Tibial nerve (tissue), 3 donors: ENCODE data around the gene CARHSP1.
"Not testable (repeated sequence)": the region's sequence is repeated elsewhere in the genome, so short reads cannot be mapped to it uniquely, and the experiment has no call there.

Experiments used
- POLR2A ChIP-seq, 2 donors: fragments of 450-650 bp; IDR thresholded peaks; one replicate each; pipeline ENCODE4 v1.6.1; 2017; ENCODE audit warnings: antibody characterized with exemption in 2 of 2, mild to moderate bottlenecking in 2 of 2, moderate library complexity in 2 of 2
- TF ChIP-seq, protein P1 (sequence below), 5 experiments: fragments of 200-600 bp in 3 of 5; fragments of 450-650 bp in 2 of 5; sonication (generic) in 3 of 5; IDR thresholded peaks; one replicate each; pipeline ENCODE4 v1.5.1; 2016 to 2019; ENCODE audit warnings: antibody characterized with exemption in 5 of 5, mild to moderate bottlenecking in 3 of 5, moderate library complexity in 2 of 5

DNA sequence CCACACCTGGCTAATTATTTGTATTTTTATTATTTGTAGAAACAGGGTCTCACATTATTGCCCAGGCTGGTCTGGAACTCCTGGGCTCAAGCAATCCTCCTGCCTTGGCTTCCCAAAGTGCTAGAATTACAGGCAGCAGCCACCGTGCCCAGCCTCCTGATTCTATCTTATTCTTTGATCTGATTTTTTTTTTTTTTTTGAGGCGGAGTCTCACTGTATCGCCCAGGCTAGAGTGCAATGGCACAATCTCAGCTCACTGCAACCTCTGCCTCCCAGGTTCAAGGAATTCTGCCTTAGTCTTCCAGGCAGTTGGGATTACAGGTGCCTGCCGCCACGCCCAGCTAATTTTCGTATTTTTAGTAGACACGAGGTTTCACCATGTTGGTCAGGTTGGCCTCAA is 6.5 kb upstream of the CARHSP1 start:
- TF ChIP-seq, protein P1, sequence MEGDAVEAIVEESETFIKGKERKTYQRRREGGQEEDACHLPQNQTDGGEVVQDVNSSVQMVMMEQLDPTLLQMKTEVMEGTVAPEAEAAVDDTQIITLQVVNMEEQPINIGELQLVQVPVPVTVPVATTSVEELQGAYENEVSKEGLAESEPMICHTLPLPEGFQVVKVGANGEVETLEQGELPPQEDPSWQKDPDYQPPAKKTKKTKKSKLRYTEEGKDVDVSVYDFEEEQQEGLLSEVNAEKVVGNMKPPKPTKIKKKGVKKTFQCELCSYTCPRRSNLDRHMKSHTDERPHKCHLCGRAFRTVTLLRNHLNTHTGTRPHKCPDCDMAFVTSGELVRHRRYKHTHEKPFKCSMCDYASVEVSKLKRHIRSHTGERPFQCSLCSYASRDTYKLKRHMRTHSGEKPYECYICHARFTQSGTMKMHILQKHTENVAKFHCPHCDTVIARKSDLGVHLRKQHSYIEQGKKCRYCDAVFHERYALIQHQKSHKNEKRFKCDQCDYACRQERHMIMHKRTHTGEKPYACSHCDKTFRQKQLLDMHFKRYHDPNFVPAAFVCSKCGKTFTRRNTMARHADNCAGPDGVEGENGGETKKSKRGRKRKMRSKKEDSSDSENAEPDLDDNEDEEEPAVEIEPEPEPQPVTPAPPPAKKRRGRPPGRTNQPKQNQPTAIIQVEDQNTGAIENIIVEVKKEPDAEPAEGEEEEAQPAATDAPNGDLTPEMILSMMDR (IDR thresholded peaks at IDR 0.05) = not testable (repeated sequence)
- not testable (repeated sequence) for TF ChIP-seq POLR2A (IDR thresholded peaks at IDR 0.05)
